Effector memory CD4-positive, alpha-beta T cell (primary cell): Measurements from ENCODE around the gene FNIP2.

Experiments
- DNase-seq, 3 donors: peaks; one replicate each; pipeline ENCODE4 v3.0.0-alpha.2; 2020
- H3K27ac ChIP-seq: 2 replicates; pipeline ENCODE4 v1.7.0; 2013; ENCODE audit warnings: mild to moderate bottlenecking, low read length, moderate library complexity; ENCODE audit not compliant: insufficient read depth, poor library complexity, severe bottlenecking
- H3K27me3 ChIP-seq: replicated peaks from 2 replicates; pipeline ENCODE4 v1.7.0; 2013; ENCODE audit warnings: mild to moderate bottlenecking, low read length; ENCODE audit not compliant: insufficient read depth, control insufficient read depth, poor library complexity, severe bottlenecking
- H3K36me3 ChIP-seq: 2 replicates; pipeline ENCODE4 v1.7.0; 2013; ENCODE audit warnings: mild to moderate bottlenecking, low read length, moderate library complexity; ENCODE audit not compliant: control insufficient read depth, insufficient read depth
- H3K4me1 ChIP-seq: 2 replicates; pipeline ENCODE4 v1.7.0; 2013; ENCODE audit warnings: low read length, mild to moderate bottlenecking; ENCODE audit not compliant: control insufficient read depth, insufficient read depth, poor library complexity, severe bottlenecking
- H3K4me3 ChIP-seq: 2 replicates; pipeline ENCODE4 v1.7.0; 2013; ENCODE audit warnings: low read length, low read depth, mild to moderate bottlenecking; ENCODE audit not compliant: insufficient read depth, poor library complexity, severe bottlenecking
- H3K9me3 ChIP-seq: 2 replicates; pipeline ENCODE4 v1.7.0; 2013; ENCODE audit warnings: mild to moderate bottlenecking, low read length, moderate library complexity; ENCODE audit not compliant: control insufficient read depth

The FNIP2 gene

GRCh38 chr4:158760866-158761265, 8.0 kb upstream of the FNIP2 start:
- H3K4me3 ChIP-seq: no peak overlapping the region
- no peaks in the 10 kb centered on the region for H3K9me3 ChIP-seq
- no peak for DNase-seq
- no peaks in the 10 kb centered on the region for H3K4me1 ChIP-seq
- H3K36me3 ChIP-seq: no peaks in the 10 kb centered on the region
- no peak overlapping the region for H3K27ac ChIP-seq
- H3K27me3 ChIP-seq: no peaks in the 10 kb centered on the region

DNA sequence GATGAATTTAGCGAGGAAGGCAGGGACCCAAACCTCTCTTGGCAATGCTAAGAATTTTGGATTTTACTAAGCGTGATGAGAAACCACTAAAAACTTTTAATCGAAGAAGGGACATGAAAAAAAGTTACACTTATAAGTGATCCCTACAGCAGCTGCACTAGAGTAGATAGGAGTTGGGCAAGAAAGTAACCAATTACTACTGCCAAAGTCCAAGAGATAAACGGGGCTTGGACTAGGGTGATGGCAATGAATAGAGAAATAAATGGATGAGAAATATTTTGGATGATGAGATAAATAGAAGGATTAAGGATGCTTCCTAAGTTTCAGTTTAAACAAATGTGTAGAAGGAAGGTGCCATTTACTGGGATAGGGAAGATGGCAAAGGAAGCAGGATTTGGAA, 6.3 kb upstream of the FNIP2 start:
- Histone ChIP-seq H3K36me3 (no peaks in the 10 kb centered on the region), H3K4me3 (no peak overlapping the region), H3K4me1 (no peaks in the 10 kb centered on the region), H3K27ac (no peak overlapping the region), H3K9me3 (no peaks in the 10 kb centered on the region), H3K27me3 (no peaks in the 10 kb centered on the region)
- DNase-seq: no peak

- H3K36me3 ChIP-seq: no peaks in the 10 kb centered on the region
- no peaks in the 10 kb centered on the region for H3K27me3 ChIP-seq
- H3K4me1 ChIP-seq: peaks cover 2% of the 10 kb centered on the region
- no peak for DNase-seq
- H3K27ac ChIP-seq: no peak overlapping the region
- H3K9me3 ChIP-seq: no peaks in the 10 kb centered on the region
- no peak overlapping the region for H3K4me3 ChIP-seq
Measured at GRCh38 chr4:158763462-158763861, 5.4 kb upstream of the FNIP2 start.

DNA sequence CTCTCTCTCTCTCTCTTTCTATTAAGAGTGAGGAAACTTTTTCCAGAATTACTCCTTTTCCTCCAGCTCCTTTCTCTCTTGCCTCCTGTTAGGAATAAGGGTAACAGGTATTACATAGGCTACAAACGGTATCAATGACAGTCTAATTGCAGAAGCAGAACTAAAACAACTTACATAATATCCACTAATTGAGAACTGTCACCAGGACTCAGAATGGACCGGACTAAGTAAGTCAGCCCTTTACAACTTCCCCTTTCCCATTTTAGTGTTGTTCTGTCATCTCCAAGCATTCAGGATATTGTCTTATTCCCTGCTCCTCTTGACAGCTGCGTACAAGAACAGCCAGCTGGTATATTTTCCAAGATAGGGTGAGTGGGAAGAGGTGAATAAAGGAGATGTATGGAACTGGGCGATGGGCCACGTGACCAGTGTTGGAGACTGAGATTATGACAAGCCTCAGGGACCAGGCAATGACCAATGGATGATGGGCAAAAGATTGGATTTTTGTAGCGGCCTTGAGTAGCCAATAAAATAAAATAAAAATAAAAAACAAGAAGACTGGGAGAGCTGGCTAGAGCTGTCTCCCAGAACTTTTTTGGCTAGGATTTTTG, 2.3 kb upstream of the FNIP2 start:
- DNase-seq: no peak
- Histone ChIP-seq H3K9me3 (no peaks in the 10 kb centered on the region), H3K4me1 (peaks cover 4% of the 10 kb centered on the region), H3K4me3 (no peak overlapping the region), H3K36me3 (no peaks in the 10 kb centered on the region), H3K27ac (no peak overlapping the region), H3K27me3 (no peaks in the 10 kb centered on the region)

DNA sequence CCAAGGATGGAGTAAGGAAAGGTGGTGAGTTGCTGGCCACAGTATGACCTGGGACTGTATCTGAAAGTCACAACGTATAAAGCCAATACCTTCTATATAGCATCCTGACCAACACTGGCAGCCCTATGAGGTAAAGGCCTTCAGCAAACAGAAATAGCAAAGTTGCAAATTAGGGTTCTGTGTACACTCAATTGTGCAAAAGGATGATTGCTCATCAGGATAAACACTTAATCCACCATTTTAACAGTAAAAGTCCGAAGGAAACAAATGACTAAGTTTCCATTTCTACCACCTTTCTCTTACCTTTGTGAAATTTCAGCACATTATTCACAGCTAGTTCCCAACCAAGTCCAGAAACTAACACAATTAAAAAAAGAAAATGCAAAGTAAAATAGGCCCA, 1.4 kb upstream of the FNIP2 start:
- H3K4me3 ChIP-seq: no peak overlapping the region
- H3K9me3 ChIP-seq: no peaks in the 10 kb centered on the region
- no peaks in the 10 kb centered on the region for H3K36me3 ChIP-seq
- H3K27me3 ChIP-seq: no peaks in the 10 kb centered on the region
- H3K4me1 ChIP-seq: peaks cover 4% of the 10 kb centered on the region
- no peak for DNase-seq
- no peak overlapping the region for H3K27ac ChIP-seq

- H3K4me3 ChIP-seq: peak overlapping the region; percentile 72
- H3K27ac ChIP-seq: peak overlapping the region; percentile 59
- H3K27me3 ChIP-seq: no peaks in the 10 kb centered on the region
- DNase-seq: peak; percentile 16 to 30 (median 25)
- no peaks in the 10 kb centered on the region for H3K36me3 ChIP-seq
- peaks cover 4% of the 10 kb centered on the region for H3K4me1 ChIP-seq
- H3K9me3 ChIP-seq: no peaks in the 10 kb centered on the region
Measured at GRCh38 chr4:158769175-158769921, 522 bp downstream of the FNIP2 start.

- no peak for DNase-seq
- Histone ChIP-seq H3K4me1 (peaks cover 4% of the 10 kb centered on the region), H3K4me3 (no peak overlapping the region), H3K27me3 (no peaks in the 10 kb centered on the region), H3K9me3 (no peaks in the 10 kb centered on the region), H3K27ac (no peak overlapping the region), H3K36me3 (no peaks in the 10 kb centered on the region)
Measured at GRCh38 chr4:158770671-158771070, 1.8 kb downstream of the FNIP2 start.

DNA sequence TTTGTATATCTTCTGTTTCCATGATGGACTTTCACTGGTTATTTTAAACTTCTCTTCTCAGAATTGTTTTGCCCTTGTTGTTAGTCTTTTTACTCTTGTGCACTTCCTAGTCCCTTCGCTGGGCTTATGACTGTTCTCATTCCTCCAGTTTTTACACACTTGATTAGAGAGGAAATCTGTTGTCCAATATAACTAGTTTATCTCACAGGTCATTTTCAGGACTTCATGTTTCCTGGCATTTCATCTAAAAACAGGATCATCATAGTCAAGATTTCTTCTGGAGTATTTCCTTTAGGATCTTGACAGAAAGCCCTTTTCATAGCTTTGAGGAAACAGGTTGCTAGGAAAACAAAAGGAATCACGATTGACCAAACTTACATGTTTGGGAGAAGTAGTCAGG, 3.0 kb downstream of the FNIP2 start:
- Histone ChIP-seq H3K9me3 (no peaks in the 10 kb centered on the region), H3K27ac (no peak overlapping the region), H3K36me3 (no peaks in the 10 kb centered on the region), H3K4me1 (peaks cover 4% of the 10 kb centered on the region), H3K27me3 (no peaks in the 10 kb centered on the region), H3K4me3 (no peak overlapping the region)
- DNase-seq: no peak

DNA sequence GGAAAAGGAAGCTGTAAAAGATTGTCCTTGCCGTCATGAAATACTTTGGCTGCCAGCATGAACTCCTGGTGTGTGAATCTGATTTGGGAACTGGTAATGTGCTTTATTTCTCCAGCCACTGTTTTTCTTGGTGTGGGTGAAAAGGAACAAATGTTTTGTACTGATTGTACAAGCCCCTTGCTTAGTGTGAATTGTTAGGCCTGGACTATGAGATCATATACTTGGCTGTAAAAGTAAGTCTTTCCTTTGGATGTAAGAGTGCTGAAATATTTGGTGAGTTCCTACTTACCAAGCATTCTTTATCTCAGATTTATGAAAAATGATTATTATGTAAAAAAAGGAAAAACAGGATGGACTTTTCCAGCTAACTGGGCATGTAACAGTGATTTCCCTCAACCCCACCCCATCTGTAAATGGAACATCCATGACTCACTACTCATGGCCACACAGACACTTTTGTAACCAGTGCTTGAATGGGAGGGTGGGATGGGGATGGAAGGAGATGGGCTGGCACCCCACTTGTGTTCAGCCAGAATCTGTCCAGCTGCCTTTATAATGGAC, 6.3 kb downstream of the FNIP2 start:
- H3K4me3 ChIP-seq: no peak overlapping the region
- H3K27me3 ChIP-seq: no peaks in the 10 kb centered on the region
- H3K4me1 ChIP-seq: peaks cover 4% of the 10 kb centered on the region
- H3K9me3 ChIP-seq: no peaks in the 10 kb centered on the region
- no peak overlapping the region for H3K27ac ChIP-seq
- no peak for DNase-seq
- H3K36me3 ChIP-seq: no peaks in the 10 kb centered on the region

- H3K27ac ChIP-seq: no peak overlapping the region
- no peak for DNase-seq
- no peaks in the 10 kb centered on the region for H3K9me3 ChIP-seq
Measured at GRCh38 chr4:158776106-158776505, 7.3 kb downstream of the FNIP2 start.

More at GRCh38 chr4:158776106-158776505, 7.3 kb downstream of the FNIP2 start:
- H3K4me3 ChIP-seq: no peak overlapping the region
- H3K4me1 ChIP-seq: peaks cover 4% of the 10 kb centered on the region
- H3K36me3 ChIP-seq: no peaks in the 10 kb centered on the region
- H3K27me3 ChIP-seq: no peaks in the 10 kb centered on the region
